GM10266 (cell line): Measurements from ENCODE around the gene FOLR3.
"Not testable (repeated sequence)": the region's sequence is repeated elsewhere in the genome, so short reads cannot be mapped to it uniquely, and the experiment has no call there.

Experiments used
- DNase-seq: peaks from one replicate; pipeline ENCODE4 v3.0.0; 2012; ENCODE audit errors: extremely low spot score
- CTCF ChIP-seq: IDR thresholded peaks from 2 replicates; pipeline ENCODE4 v1.5.1; 2012; ENCODE audit warnings: mild to moderate bottlenecking, low read depth; ENCODE audit not compliant: control insufficient read depth, insufficient read depth; ENCODE audit errors: missing control alignments

FOLR3 gene

GRCh38 chr11:72139500-72139899 is 4.0 kb downstream of the FOLR3 start:
- DNase-seq, result no peak
- no peak for TF ChIP-seq CTCF

- DNase-seq, result no peak
- no peak for TF ChIP-seq CTCF
These were observed 5.1 kb downstream of the FOLR3 start for GRCh38 chr11:72140661-72141060.

GRCh38 chr11:72141066-72141465 is 5.5 kb downstream of the FOLR3 start:
- DNase-seq, result no peak
- no peak for TF ChIP-seq CTCF

- DNase-seq, result not testable (repeated sequence)
These were observed 6.6 kb downstream of the FOLR3 start for GRCh38 chr11:72142086-72142485.

- DNase-seq, result not testable (repeated sequence)
These were observed 7.0 kb downstream of the FOLR3 start for GRCh38 chr11:72142543-72142942.

GRCh38 chr11:72144807-72145565 is 9.5 kb downstream of the FOLR3 start:
- no peak for DNase-seq
- no peak for TF ChIP-seq CTCF

GRCh38 chr11:72146625-72147024 is 11.1 kb downstream of the FOLR3 start:
- DNase-seq, result no peak
- TF ChIP-seq CTCF, result no peak

GRCh38 chr11:72150882-72151281 is 15.4 kb downstream of the FOLR3 start:
- no peak for TF ChIP-seq CTCF
- no peak for DNase-seq

- DNase-seq, result not testable (repeated sequence)
These were observed 18.3 kb downstream of the FOLR3 start for GRCh38 chr11:72153874-72154273.
